ENCODE measurements around the gene NR1D2.

DNA sequence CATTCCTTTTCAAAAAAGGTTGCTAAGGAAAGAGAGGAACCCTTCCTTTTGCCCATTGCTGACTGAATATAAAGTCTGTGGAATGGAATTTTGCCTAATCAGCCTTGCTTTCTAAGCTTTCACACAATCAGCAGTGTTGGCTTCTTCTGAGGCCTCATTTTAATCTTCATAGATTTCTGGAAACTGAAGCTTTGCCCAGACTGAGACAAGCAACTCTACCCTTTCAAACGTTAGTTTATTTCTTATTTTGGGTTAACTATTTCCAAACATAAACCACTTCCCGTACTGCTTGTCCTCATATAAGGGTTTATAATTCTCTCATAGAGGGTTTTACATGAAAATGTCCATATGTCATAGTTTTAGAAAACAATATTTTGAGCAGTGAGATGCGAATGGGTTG is 82.9 kb downstream of the NR1D2 start:
- TF ChIP-seq, protein P1, sequence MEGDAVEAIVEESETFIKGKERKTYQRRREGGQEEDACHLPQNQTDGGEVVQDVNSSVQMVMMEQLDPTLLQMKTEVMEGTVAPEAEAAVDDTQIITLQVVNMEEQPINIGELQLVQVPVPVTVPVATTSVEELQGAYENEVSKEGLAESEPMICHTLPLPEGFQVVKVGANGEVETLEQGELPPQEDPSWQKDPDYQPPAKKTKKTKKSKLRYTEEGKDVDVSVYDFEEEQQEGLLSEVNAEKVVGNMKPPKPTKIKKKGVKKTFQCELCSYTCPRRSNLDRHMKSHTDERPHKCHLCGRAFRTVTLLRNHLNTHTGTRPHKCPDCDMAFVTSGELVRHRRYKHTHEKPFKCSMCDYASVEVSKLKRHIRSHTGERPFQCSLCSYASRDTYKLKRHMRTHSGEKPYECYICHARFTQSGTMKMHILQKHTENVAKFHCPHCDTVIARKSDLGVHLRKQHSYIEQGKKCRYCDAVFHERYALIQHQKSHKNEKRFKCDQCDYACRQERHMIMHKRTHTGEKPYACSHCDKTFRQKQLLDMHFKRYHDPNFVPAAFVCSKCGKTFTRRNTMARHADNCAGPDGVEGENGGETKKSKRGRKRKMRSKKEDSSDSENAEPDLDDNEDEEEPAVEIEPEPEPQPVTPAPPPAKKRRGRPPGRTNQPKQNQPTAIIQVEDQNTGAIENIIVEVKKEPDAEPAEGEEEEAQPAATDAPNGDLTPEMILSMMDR (IDR thresholded peaks at IDR 0.05) = no peak
- no peak for TF ChIP-seq POLR2A (IDR thresholded peaks at IDR 0.05)

Measured in upper lobe of left lung (tissue), 4 donors.